HepG2 (cell line): ENCODE results near the gene ZIC2. TPM values are rescaled to one million over a fixed set of nuclear protein-coding genes. Genes with fewer than 3 reads are reported as not detected.

ENCODE experiments used
- ATAC-seq: fragments of 200-7000 bp; cut with Tn5 transposase; 3 replicates; pipeline ENCODE4 v1.9.1; 2020; ENCODE audit warnings: mild to moderate bottlenecking, moderate library complexity
- BruUV-seq: library from RNA; stranded (reverse); fragments of 400-500 nt; replicated peaks from 2 replicates; lab custom pipeline; 2021; lab: Mats Ljungman, UMichigan
- CTCF ChIA-PET: fragments of 300-600 bp; formaldehyde crosslinking; extraction: SDS; loops from one replicate; lab custom pipeline; 2021; ENCODE audit warnings: low total read pairs, inconsistent platforms, low intra/inter-chr PET ratio; lab: Yijun Ruan, JAX
- POLR2A ChIA-PET: fragments of 350-600 bp; sonication (Branson Sonifier 250); formaldehyde crosslinking; loops from one replicate; lab custom pipeline; 2020; ENCODE audit warnings: antibody characterized with exemption, inconsistent platforms; lab: Yijun Ruan, JAX
- DNase-seq: peaks from one replicate; pipeline ENCODE4 v3.0.0-alpha.2; 2015; ENCODE audit warnings: low spot score
- FAIRE-seq: peaks from 3 replicates; lab custom pipeline; 2011; peaks lifted over from hg19 to GRCh38; lab: Jason Lieb, UNC
- H2AFZ ChIP-seq: one replicate; pipeline ENCODE4 v1.6.1; 2011; ENCODE audit warnings: low read length, inconsistent platforms
- H3K27ac ChIP-seq: fragments of 300-600 bp; 3 replicates; pipeline ENCODE4 v1.8.0; 2011; ENCODE audit warnings: mixed run types, mild to moderate bottlenecking, mixed read lengths, low read length, inconsistent platforms; ENCODE audit not compliant: insufficient read depth; ENCODE audit errors: extremely low read length
- H3K27me3 ChIP-seq, 2 experiments: fragments of 200-600 bp in 1 of 2; 2 replicates in 1 of 2; 3 replicates in 1 of 2; pipeline versions ENCODE4 v1.6.0 to v1.8.0; 2011; ENCODE audit warnings: low read length in 2 of 2, mild to moderate bottlenecking in 2 of 2, moderate library complexity in 2 of 2, inconsistent platforms in 1 of 2; ENCODE audit not compliant: insufficient read depth in 2 of 2, control insufficient read depth in 1 of 2
- H3K36me3 ChIP-seq, 2 experiments: fragments of 200-600 bp in 1 of 2; replicated peaks in 1 of 2; 2 replicates in 1 of 2; 3 replicates in 1 of 2; pipeline versions ENCODE4 v1.5.1 to v1.8.0; 2011; ENCODE audit warnings: low read length in 2 of 2, inconsistent platforms in 1 of 2; ENCODE audit not compliant: insufficient read depth in 2 of 2, control insufficient read depth in 1 of 2
- H3K4me1 ChIP-seq: 2 replicates; pipeline ENCODE4 v1.5.1; 2012; ENCODE audit warnings: low read length, inconsistent platforms; ENCODE audit not compliant: insufficient read depth
- H3K4me2 ChIP-seq: 2 replicates; pipeline ENCODE4 v1.6.0; 2011; ENCODE audit warnings: low read depth, low read length, inconsistent platforms
- H3K4me3 ChIP-seq, 3 experiments: fragments of 200-600 bp in 1 of 3; sonication (generic), shearing (Covaris generic) in 1 of 3; replicated peaks in 1 of 3; 2 replicates each; pipeline ENCODE4 v1.5.1; 2011 to 2016; ENCODE audit warnings: low read length in 3 of 3, inconsistent platforms in 2 of 3, low read depth in 2 of 3, mild to moderate bottlenecking in 2 of 3, control low read depth in 1 of 3, mixed read lengths in 1 of 3; ENCODE audit not compliant: insufficient read depth in 1 of 3
- H3K79me2 ChIP-seq: one replicate; pipeline ENCODE4 v1.6.1; 2011; ENCODE audit warnings: low read length, inconsistent platforms; ENCODE audit not compliant: insufficient read depth
- H3K9ac ChIP-seq: 2 replicates; pipeline ENCODE4 v1.6.0; 2011; ENCODE audit warnings: mild to moderate bottlenecking, low read depth, low read length, inconsistent platforms; ENCODE audit not compliant: insufficient read depth
- H3K9me3 ChIP-seq: 2 replicates; pipeline ENCODE4 v1.5.1; 2012; ENCODE audit warnings: mild to moderate bottlenecking, low read length
- H4K20me1 ChIP-seq: 2 replicates; pipeline ENCODE4 v1.6.0; 2011; ENCODE audit warnings: inconsistent platforms, mild to moderate bottlenecking, low read length, moderate library complexity; ENCODE audit not compliant: insufficient read depth
- EP300 ChIP-seq, 3 experiments: sonication (generic) in 1 of 3; formaldehyde crosslinking in 1 of 3; IDR thresholded peaks; 2 replicates each; pipeline versions ENCODE4 v1.5.1 to v1.6.1; 2011 to 2020; ENCODE audit warnings: low read depth in 2 of 3, low read length in 2 of 3, borderline replicate concordance in 1 of 3, improper control_type of control experiment in 1 of 3, mild to moderate bottlenecking in 1 of 3, missing genetic modification reagents in 1 of 3, moderate library complexity in 1 of 3
- FOSL1 ChIP-seq: sonication (generic); formaldehyde crosslinking; IDR thresholded peaks from 2 replicates; pipeline ENCODE4 v1.9.0; 2021; ENCODE audit warnings: missing genetic modification reagents, borderline replicate concordance
- GPN1 ChIP-seq: sonication (generic); formaldehyde crosslinking; IDR thresholded peaks from 2 replicates; pipeline ENCODE4 v1.5.1; 2020; ENCODE audit warnings: missing genetic modification reagents, borderline replicate concordance
- MYC ChIP-seq: sonication (generic); formaldehyde crosslinking; IDR thresholded peaks from 2 replicates; pipeline ENCODE4 v1.9.0; 2021; ENCODE audit warnings: missing genetic modification reagents, borderline replicate concordance
- YY1 ChIP-seq: IDR thresholded peaks from 2 replicates; pipeline ENCODE4 v1.6.1; 2011; ENCODE audit warnings: low read length, low read depth, moderate library complexity, mild to moderate bottlenecking; ENCODE audit not compliant: insufficient read depth, insufficient replicate concordance
- ZFYVE20 ChIP-seq: sonication (generic); formaldehyde crosslinking; IDR thresholded peaks from 2 replicates; pipeline ENCODE4 v1.8.0; 2023; ENCODE audit warnings: low read depth, mild to moderate bottlenecking, moderate library complexity, missing genetic modification reagents, borderline replicate concordance
- ZNF607 ChIP-seq: sonication (generic); formaldehyde crosslinking; IDR thresholded peaks from 2 replicates; pipeline ENCODE4 v1.5.1; 2020; ENCODE audit warnings: missing genetic modification reagents, mild to moderate bottlenecking, borderline replicate concordance
- ZNF841 ChIP-seq: sonication (generic); formaldehyde crosslinking; IDR thresholded peaks from 2 replicates; pipeline ENCODE4 v1.8.1; 2023; ENCODE audit warnings: missing genetic modification reagents, borderline replicate concordance
- WGBS: methylation state at CpG from one replicate; pipeline ENCODE4 v1.1.6; 2017; ENCODE audit warnings: low lambda C conversion rate; 5-methylcytosine and 5-hydroxymethylcytosine counted together
- in situ Hi-C: cut with HindIII; loops from 2 replicates; pipeline ENCODE4 v1.10.0; 2017; ENCODE audit warnings: low pct_unique_long_range_greater_than_20kb; ENCODE audit not compliant: extremely low pct_ligation_motif_present
- intact Hi-C: fragments of 100-400 bp; cut with micrococcal nuclease; formaldehyde crosslinking; loops from one replicate; pipeline ENCODE4 v1.10.0; 2022; ENCODE audit not compliant: unreplicated experiment
- polyA plus RNA-seq, 8 experiments: library from polyadenylated mRNA; depleted of rRNA in 3 of 8; stranded (reverse) in 7 of 8; unstranded in 1 of 8; fragments of >200 nt; fragmentation: Illumina TruSeq in 4 of 8; extraction: Trizol in 4 of 8; gene quantifications; 2 replicates each; pipeline versions ENCODE4 v1.2.1 to v1.2.3, GENCODE V29; 2011 to 2016; ENCODE audit warnings: low read depth in 4 of 8, missing spikeins in 1 of 8, mixed read lengths in 1 of 8; ENCODE audit not compliant: insufficient read depth in 1 of 8
- total RNA-seq, 5 experiments: library from RNA; depleted of rRNA; stranded (reverse); fragments of >200 nt; fragmentation: Illumina TruSeq; extraction: Trizol; gene quantifications; 2 replicates each; pipeline ENCODE4 v1.2.3, GENCODE V29; 2016; ENCODE audit warnings: low read depth in 1 of 5

The ZIC2 gene
- total and polyA plus RNA-seq, 2 of the 13 experiments (the other 11 are each of a cell fraction or from before 2014, with no cell fraction given) = 0.13 TPM; not detected in 1

GRCh38 chr13:99972190-99972731 lies 9.3 kb upstream of the ZIC2 start:
- BruUV-seq = no TSS peak
- Histone ChIP-seq H3K4me2 (no peak overlapping the region; the same call in 1 of the 2 replicates), H3K79me2 (no peaks in the 10 kb centered on the region), H3K9me3 (no peaks in the 10 kb centered on the region), H4K20me1 (no peaks in the 10 kb centered on the region), H3K4me3 (no peak overlapping the region), H3K27me3 (peaks cover 12 to 52% of the 10 kb centered on the region in 2 experiments), H2AFZ (no peak overlapping the region), H3K36me3 (no peaks in the 10 kb centered on the region), H3K4me1 (peaks cover 11% of the 10 kb centered on the region), H3K27ac (no peak overlapping the region), H3K9ac (no peak overlapping the region)
- TF ChIP-seq ZFYVE20 (CRISPR knock-in tag) (no peak), ZNF607 (no peak), EP300 (IDR thresholded peaks at IDR 0.05; ENCODE audit: low read depth in 2 of 2, low read length in 2 of 2) (no peak), EP300 (CRISPR knock-in tag; IDR thresholded peaks at IDR 0.05; ENCODE audit: borderline replicate concordance) (no peak), FOSL1 (CRISPR knock-in tag) (no peak), GPN1 (CRISPR knock-in tag) (no peak), MYC (CRISPR knock-in tag) (no peak), ZNF841 (CRISPR knock-in tag) (no peak), YY1 (no peak)
- no peak for FAIRE-seq
- in situ Hi-C loops (no loop called here), intact Hi-C loops (loop anchor here (5.0 to 10.0 kb wide), 2 partner anchors 263 to 315 kb away; no protein-coding TSS in a partner anchor)
- 69% methylated on average over 18 of the region's 18 CpGs for WGBS
- CTCF ChIA-PET = no interaction called here
- DNase-seq = no peak
- ATAC-seq = no peak
- POLR2A ChIA-PET = no interaction called here
